Panc1 (cell line): ENCODE results near the gene HOXA11.

ENCODE experiments used
- CTCF ChIP-seq: fragments of 450-650 bp; IDR thresholded peaks from 2 replicates; pipeline ENCODE4 v1.5.1; 2017; ENCODE audit warnings: mild to moderate bottlenecking
- TCF7L2 ChIP-seq: IDR thresholded peaks from 2 replicates; pipeline ENCODE4 v1.6.1; 2011; ENCODE audit warnings: mild to moderate bottlenecking, low read depth, low read length, inconsistent platforms

GRCh38 chr7:27217951-27218350 is 32.9 kb upstream of the HOXA11 start:
- TF ChIP-seq CTCF: no peak
- TF ChIP-seq TCF7L2: no peak
